ENCODE results near the gene EFS. TPM values are rescaled to one million over a fixed set of nuclear protein-coding genes. Genes with fewer than 3 reads are reported as not detected.

Gene EFS
- polyA plus RNA-seq, 3 donors: not detected

DNA sequence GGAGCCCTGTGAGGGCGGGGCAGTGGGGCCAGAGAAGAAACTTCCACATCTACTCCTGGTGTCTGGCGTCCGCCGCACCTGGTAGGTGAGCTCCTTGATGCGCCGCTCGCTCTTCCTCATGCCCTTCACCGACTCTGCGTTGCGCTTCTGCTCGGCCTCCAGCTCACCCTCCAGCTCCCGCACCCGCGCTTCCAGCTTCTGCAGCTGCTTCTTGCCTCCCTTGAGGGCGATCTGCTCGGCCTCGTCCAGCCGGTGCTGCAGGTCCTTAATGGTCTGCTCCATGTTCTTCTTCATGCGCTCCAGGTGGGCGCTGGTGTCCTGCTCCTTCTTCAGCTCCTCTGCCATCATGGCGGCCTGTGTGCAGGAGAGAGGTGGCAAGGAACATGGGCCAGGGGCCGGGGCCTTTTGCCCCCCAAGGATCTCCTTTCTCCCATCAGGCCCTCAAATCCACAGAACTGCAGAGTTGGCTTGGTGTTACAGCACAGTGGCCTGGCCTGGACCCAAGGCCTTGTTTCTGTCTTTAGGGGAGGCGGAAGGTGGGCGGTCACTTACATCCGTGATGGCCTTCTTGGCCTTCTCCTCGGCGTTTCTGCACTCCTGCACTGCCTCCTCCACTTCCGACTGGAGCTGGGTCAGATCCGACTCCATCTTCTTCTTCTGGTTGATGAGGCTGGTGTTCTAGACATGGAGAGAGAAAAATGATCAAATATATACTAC lies 19.6 kb upstream of the EFS start:
- Histone ChIP-seq H3K4me2 (replicated peaks; ENCODE audit: extremely low read depth, low read length, poor library complexity, severe bottlenecking) (no peak overlapping the region), H3K4me3 (replicated peaks in 1 of 3; ENCODE audit: low read depth in 2 of 3, low read length in 3 of 3) (no peak overlapping the region), H3K27ac (ENCODE audit: low read depth in 1 of 2, low read length in 2 of 2) (no peak overlapping the region), H3K27me3 (ENCODE audit: control insufficient read depth in 2 of 2, insufficient read depth in 2 of 2, low read length in 2 of 2) (no peaks in the 10 kb centered on the region), H3K4me1 (ENCODE audit: control insufficient read depth in 1 of 2, insufficient read depth in 2 of 2, low read length in 2 of 2) (no peaks in the 10 kb centered on the region), H3K36me3 (replicated peaks in 1 of 2; ENCODE audit: control insufficient read depth in 1 of 2, insufficient read depth in 2 of 2, low read length in 2 of 2) (no peaks in the 10 kb centered on the region), H2AFZ (ENCODE audit: insufficient read depth, low read depth, low read length, poor library complexity, severe bottlenecking) (no peak overlapping the region), H3K9me3 (replicated peaks in 1 of 2; ENCODE audit: control insufficient read depth in 1 of 2, insufficient read depth in 1 of 2, low read length in 2 of 2) (no peaks in the 10 kb centered on the region), H3K79me2 (ENCODE audit: insufficient read depth, low read length) (no peaks in the 10 kb centered on the region), H3K9ac (ENCODE audit: insufficient read depth, low read length, poor library complexity, severe bottlenecking) (no peak overlapping the region), H4K20me1 (ENCODE audit: insufficient read depth, low read length) (no peaks in the 10 kb centered on the region)
- Mint-ChIP-seq H3K36me3 (no peaks in the 10 kb centered on the region), H3K27me3 (ENCODE audit: low read depth in 3 of 3) (peaks cover 3 to 12% (median 9%) of the 10 kb centered on the region in 3 donors), H3K27ac (no peak overlapping the region), H3K4me1 (no peaks in the 10 kb centered on the region), H3K9me3 (peaks cover 0 to 1% (median 0%) of the 10 kb centered on the region in 7 donors), H3K4me3 (no peak overlapping the region)
- WGBS (ENCODE audit: insufficient coverage): 96% methylated on average over 18 of the region's 29 CpGs
- no peak for DNase-seq
- intact Hi-C loops (cut with micrococcal nuclease): no loop called here
- TF ChIP-seq, protein P1, sequence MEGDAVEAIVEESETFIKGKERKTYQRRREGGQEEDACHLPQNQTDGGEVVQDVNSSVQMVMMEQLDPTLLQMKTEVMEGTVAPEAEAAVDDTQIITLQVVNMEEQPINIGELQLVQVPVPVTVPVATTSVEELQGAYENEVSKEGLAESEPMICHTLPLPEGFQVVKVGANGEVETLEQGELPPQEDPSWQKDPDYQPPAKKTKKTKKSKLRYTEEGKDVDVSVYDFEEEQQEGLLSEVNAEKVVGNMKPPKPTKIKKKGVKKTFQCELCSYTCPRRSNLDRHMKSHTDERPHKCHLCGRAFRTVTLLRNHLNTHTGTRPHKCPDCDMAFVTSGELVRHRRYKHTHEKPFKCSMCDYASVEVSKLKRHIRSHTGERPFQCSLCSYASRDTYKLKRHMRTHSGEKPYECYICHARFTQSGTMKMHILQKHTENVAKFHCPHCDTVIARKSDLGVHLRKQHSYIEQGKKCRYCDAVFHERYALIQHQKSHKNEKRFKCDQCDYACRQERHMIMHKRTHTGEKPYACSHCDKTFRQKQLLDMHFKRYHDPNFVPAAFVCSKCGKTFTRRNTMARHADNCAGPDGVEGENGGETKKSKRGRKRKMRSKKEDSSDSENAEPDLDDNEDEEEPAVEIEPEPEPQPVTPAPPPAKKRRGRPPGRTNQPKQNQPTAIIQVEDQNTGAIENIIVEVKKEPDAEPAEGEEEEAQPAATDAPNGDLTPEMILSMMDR (IDR thresholded peaks at IDR 0.05): no peak

DNA sequence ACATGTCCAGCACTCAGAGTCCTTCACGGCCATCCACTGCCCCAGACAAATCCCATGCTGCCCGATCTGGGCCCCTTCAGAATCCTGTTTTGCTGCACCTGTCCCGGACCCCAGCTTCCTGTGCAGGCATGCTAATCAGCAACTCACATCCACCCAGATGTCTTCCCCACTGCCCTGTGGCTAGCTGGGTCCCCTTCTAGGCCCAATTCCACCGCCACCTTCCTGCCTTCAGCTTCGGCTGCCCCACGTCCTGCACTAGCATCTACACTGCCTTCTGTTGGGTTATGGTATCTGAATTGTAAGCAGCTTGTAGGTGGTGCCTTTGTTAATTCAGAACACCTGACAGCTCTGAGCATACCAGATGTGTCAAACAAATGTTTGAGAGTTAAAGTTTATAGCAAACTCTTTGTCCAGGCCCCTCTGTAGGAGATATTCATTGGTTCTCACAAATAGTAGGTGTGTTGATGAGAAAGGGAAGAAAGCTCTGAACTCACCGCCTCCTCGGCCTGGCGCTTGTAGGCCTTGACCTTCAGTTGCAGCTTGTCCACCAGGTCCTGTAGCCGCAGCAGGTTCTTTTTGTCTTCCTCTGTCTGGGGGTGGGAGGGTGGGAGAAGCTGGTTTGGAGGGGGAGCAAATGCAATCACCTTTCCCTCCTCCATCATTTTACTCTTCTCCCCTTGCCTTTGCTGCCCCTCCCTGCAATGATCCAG lies 17.9 kb upstream of the EFS start:
- peak overlapping the region in 1 of 7 donors; percentile 44 for H3K27ac Mint-ChIP-seq

More for the DNA sequence above, 17.9 kb upstream of the EFS start:
- TF ChIP-seq, protein P1 (IDR thresholded peaks at IDR 0.05): no peak
- WGBS (ENCODE audit: insufficient coverage): 17% methylated on average over 3 of the region's 10 CpGs
- no peaks in the 10 kb centered on the region for H3K4me1 ChIP-seq (ENCODE audit: control insufficient read depth in 1 of 2, insufficient read depth in 2 of 2, low read length in 2 of 2)
- H3K27me3 ChIP-seq (ENCODE audit: control insufficient read depth in 2 of 2, insufficient read depth in 2 of 2, low read length in 2 of 2): no peaks in the 10 kb centered on the region
- Mint-ChIP-seq H3K9me3 (peaks cover 0 to 1% (median 0%) of the 10 kb centered on the region in 7 donors), H3K36me3 (no peaks in the 10 kb centered on the region), H3K4me3 (peak overlapping the region in 1 of 2 donors; percentile 19), H3K4me1 (no peaks in the 10 kb centered on the region), H3K27me3 (ENCODE audit: low read depth in 3 of 3) (peaks cover 3 to 12% (median 11%) of the 10 kb centered on the region in 3 donors)
- H3K36me3 ChIP-seq (replicated peaks in 1 of 2; ENCODE audit: control insufficient read depth in 1 of 2, insufficient read depth in 2 of 2, low read length in 2 of 2): no peaks in the 10 kb centered on the region
- H3K9ac ChIP-seq (ENCODE audit: insufficient read depth, low read length, poor library complexity, severe bottlenecking): no peak overlapping the region
- no peak for DNase-seq
- no peak overlapping the region for H3K27ac ChIP-seq (ENCODE audit: low read depth in 1 of 2, low read length in 2 of 2)
- intact Hi-C loops (cut with micrococcal nuclease): no loop called here
- H2AFZ ChIP-seq (ENCODE audit: insufficient read depth, low read depth, low read length, poor library complexity, severe bottlenecking): no peak overlapping the region
- no peaks in the 10 kb centered on the region for H3K9me3 ChIP-seq (replicated peaks in 1 of 2; ENCODE audit: control insufficient read depth in 1 of 2, insufficient read depth in 1 of 2, low read length in 2 of 2)
- no peak overlapping the region for H3K4me2 ChIP-seq (replicated peaks; ENCODE audit: extremely low read depth, low read length, poor library complexity, severe bottlenecking)
- no peaks in the 10 kb centered on the region for H4K20me1 ChIP-seq (ENCODE audit: insufficient read depth, low read length)
- no peaks in the 10 kb centered on the region for H3K79me2 ChIP-seq (ENCODE audit: insufficient read depth, low read length)
- no peak overlapping the region for H3K4me3 ChIP-seq (replicated peaks in 1 of 3; ENCODE audit: low read depth in 2 of 3, low read length in 3 of 3)

Measured in CD14-positive monocyte (primary cell).